ENCODE data around the gene PTTG1.

DNA sequence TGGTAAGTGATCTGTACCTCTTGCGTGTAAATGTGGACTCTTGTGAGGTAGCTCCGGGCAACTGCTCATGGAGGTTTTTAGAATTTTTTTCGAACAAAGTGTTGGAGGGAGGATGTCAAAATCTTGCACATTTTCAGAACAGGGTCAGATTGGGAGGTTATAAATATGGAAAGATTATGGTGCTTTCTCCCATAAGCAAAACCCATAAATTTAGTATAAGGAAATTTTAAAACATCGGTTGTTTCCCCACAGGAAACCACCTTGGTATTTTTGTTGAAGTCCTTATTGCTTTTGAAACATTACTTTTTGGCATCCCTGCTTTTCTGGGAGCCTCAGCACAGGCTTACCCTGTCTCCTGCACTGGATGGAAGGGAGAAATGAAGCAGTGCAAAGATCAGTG lies 33.9 kb downstream of the PTTG1 start:
- TF ChIP-seq CTCF (conservative IDR thresholded peaks at IDR 0.05 in 1 of 2, IDR thresholded peaks at IDR 0.05 in 1 of 2; ENCODE audit: low read depth in 1 of 2, low read length in 2 of 2) (no peak), EZH2 (IDR thresholded peaks at IDR 0.05; ENCODE audit: low read length, missing control alignments) (no peak)

All from fibroblast of lung (primary cell).